ENCODE results near the gene C16orf54. TPM values are rescaled to one million over a fixed set of nuclear protein-coding genes. Genes with fewer than 3 reads are reported as not detected.
"Not testable (repeated sequence)": the region's sequence is repeated elsewhere in the genome, so short reads cannot be mapped to it uniquely, and the experiment has no call there.

C16orf54 gene
- total and polyA plus RNA-seq, 2 experiments from 2014 or later = not detected

DNA sequence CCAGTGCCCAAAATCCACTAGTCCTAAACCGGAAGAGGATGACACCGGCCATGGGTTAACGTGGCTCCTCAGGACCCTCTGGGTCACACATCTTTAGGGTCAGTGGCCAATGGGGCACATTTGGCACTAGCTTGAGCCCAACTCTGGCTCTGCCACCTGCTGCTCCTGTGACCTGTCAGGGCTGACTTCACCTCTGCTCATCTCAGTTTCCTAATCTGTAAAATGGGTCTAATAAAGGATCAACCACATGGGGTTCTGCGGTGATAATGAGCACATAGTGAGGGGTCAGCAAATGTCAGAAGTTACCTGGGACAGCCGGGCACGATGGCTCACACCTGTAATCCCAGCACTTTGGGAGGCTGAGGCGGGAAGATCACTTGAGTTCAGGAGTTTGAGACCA, 48.4 kb downstream of the C16orf54 start:
- DNase-seq (ENCODE audit: low read depth in 1 of 2, low spot score in 1 of 2) = no peak
- H3K4me3 ChIP-seq = no peak overlapping the region
- H3K27ac ChIP-seq = no peak overlapping the region
- H3K36me3 ChIP-seq = no peaks in the 10 kb centered on the region
- H3K9me3 ChIP-seq (ENCODE audit: low read depth) = no peaks in the 10 kb centered on the region
- H3K4me1 ChIP-seq (ENCODE audit: low read depth) = no peaks in the 10 kb centered on the region
- H3K27me3 ChIP-seq = no peaks in the 10 kb centered on the region
- TF ChIP-seq, protein P1, sequence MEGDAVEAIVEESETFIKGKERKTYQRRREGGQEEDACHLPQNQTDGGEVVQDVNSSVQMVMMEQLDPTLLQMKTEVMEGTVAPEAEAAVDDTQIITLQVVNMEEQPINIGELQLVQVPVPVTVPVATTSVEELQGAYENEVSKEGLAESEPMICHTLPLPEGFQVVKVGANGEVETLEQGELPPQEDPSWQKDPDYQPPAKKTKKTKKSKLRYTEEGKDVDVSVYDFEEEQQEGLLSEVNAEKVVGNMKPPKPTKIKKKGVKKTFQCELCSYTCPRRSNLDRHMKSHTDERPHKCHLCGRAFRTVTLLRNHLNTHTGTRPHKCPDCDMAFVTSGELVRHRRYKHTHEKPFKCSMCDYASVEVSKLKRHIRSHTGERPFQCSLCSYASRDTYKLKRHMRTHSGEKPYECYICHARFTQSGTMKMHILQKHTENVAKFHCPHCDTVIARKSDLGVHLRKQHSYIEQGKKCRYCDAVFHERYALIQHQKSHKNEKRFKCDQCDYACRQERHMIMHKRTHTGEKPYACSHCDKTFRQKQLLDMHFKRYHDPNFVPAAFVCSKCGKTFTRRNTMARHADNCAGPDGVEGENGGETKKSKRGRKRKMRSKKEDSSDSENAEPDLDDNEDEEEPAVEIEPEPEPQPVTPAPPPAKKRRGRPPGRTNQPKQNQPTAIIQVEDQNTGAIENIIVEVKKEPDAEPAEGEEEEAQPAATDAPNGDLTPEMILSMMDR (IDR thresholded peaks at IDR 0.05; ENCODE audit: low read depth, low read length) = no peak

DNA sequence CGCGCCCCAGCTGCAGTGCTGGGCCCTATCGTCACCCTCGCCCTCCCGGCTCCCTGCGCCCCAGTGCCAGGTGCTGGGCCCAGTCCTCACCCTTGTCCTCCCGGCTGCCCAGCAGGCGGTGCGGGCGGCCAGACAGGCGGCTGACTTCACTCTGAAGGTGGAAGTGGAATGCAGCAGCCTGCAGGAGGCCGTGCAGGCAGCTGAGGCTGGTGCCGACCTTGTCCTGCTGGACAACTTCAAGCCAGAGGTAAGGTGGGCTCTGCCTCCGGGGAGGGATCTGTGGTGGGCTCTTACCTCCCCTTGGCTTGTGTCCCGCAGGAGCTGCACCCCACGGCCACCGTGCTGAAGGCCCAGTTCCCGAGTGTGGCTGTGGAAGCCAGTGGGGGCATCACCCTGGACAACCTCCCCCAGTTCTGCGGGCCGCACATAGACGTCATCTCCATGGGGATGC, 48.9 kb downstream of the C16orf54 start:
- Histone ChIP-seq H3K4me1 (ENCODE audit: low read depth) (no peaks in the 10 kb centered on the region), H3K9me3 (ENCODE audit: low read depth) (no peaks in the 10 kb centered on the region), H3K27me3 (no peaks in the 10 kb centered on the region), H3K4me3 (no peak overlapping the region), H3K27ac (peak overlapping the region; percentile 34), H3K36me3 (no peaks in the 10 kb centered on the region)
- no peak for DNase-seq (ENCODE audit: low read depth in 1 of 2, low spot score in 1 of 2)
- TF ChIP-seq, protein P1 (IDR thresholded peaks at IDR 0.05; ENCODE audit: low read depth, low read length) = no peak

DNA sequence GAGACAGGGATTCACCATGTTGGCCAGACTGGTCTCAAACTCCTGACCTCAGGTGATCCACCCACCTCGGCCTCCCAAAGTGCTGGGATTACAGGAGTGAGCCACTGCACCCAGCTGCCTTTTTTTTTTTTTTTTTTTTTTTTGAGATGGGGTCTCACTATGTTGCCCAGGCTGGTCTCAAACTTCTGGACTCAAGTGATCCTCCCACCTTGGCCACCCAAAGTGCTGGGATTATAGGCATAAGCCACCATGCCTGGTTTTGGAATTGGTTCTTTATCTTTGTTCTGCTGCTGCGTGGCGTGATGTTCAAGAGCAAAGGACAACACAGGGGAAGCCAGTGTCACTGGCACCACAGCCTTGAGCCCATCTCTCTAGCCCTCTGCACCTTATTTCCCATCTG, 50.1 kb downstream of the C16orf54 start:
- H3K4me3 ChIP-seq; H3K27me3 ChIP-seq; H3K9me3 ChIP-seq (ENCODE audit: low read depth); H3K4me1 ChIP-seq (ENCODE audit: low read depth); DNase-seq (ENCODE audit: low read depth in 1 of 2, low spot score in 1 of 2); H3K36me3 ChIP-seq; H3K27ac ChIP-seq: not testable (repeated sequence)

DNA sequence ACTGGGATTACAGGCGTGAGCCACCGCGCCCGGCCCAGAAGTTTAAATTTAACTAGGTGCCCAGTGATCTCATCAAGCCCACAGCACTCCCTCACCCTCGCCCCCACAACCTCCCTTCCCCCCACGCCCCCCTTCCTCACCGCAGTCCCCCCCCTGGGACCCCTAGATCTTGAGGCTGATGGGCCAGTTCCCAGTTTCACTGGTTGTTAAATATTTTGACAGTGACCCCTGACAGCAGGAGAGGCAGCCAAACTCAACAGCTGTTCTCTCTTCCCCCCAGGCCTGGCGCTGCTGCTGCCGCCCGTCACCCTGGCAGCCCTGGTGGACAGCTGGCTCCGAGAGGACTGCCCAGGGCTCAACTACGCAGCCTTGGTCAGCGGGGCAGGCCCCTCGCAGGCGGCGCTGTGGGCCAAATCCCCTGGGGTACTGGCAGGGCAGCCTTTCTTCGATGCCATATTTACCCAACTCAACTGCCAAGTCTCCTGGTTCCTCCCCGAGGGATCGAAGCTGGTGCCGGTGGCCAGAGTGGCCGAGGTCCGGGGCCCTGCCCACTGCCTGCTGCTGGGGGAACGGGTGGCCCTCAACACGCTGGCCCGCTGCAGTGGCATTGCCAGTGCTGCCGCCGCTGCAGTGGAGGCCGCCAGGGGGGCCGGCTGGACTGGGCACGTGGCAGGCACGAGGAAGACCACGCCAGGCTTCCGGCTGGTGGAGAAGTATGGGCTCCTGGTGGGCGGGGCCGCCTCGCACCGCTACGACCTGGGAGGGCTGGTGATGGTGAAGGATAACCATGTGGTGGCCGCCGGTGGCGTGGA, 51.2 kb downstream of the C16orf54 start:
- Histone ChIP-seq H3K27me3 (no peaks in the 10 kb centered on the region), H3K27ac (no peak overlapping the region), H3K4me1 (ENCODE audit: low read depth) (no peaks in the 10 kb centered on the region), H3K4me3 (no peak overlapping the region), H3K9me3 (ENCODE audit: low read depth) (no peaks in the 10 kb centered on the region), H3K36me3 (no peaks in the 10 kb centered on the region)
- TF ChIP-seq, protein P1 (IDR thresholded peaks at IDR 0.05; ENCODE audit: low read depth, low read length) = no peak
- DNase-seq (ENCODE audit: low read depth in 1 of 2, low spot score in 1 of 2) = no peak

DNA sequence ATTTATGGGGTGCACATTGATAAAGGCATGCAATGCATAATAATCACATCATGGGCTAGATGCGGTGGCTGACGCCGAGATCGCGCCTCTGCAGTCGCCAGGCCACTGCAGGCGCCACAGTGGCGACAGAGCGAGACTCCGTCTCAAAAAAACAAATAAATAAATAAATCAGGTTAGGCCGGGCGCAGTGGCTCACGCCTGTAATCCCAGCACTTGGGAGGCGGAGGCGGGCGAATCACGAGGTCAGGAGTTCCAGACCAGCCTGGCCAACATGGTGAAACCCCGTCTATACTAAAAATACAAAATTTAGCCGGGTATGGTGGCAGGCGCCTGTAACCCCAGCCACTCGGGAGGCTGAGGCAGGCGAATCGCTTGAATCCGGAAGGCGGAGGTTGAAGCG, 53.2 kb downstream of the C16orf54 start:
- not testable (repeated sequence) for H3K4me1 ChIP-seq (ENCODE audit: low read depth); H3K27ac ChIP-seq; DNase-seq (ENCODE audit: low read depth in 1 of 2, low spot score in 1 of 2); H3K9me3 ChIP-seq (ENCODE audit: low read depth); H3K4me3 ChIP-seq; H3K27me3 ChIP-seq; H3K36me3 ChIP-seq

Other genes starting within 250 kb of the C16orf54 start
- 8.0 and 13.2 TPM in 2 replicates for gene NPIPB12, start 239.6 kb downstream of the C16orf54 start, total RNA-seq
- 26.4 and 31.4 TPM in 2 replicates for gene NPIPB12, start 239.6 kb downstream of the C16orf54 start, polyA plus RNA-seq
- gene SPN, start 82.7 kb downstream of the C16orf54 start, total RNA-seq = 0.60 and 1.5 TPM in 2 replicates
- gene SPN, start 82.7 kb downstream of the C16orf54 start, polyA plus RNA-seq = 0.85 and 1.1 TPM in 2 replicates
- 223 and 268 TPM in 2 replicates for gene QPRT, start 66.8 kb downstream of the C16orf54 start, total RNA-seq
- gene QPRT, start 66.8 kb downstream of the C16orf54 start, polyA plus RNA-seq = 213 and 266 TPM in 2 replicates
- gene ZG16, start 32.3 kb upstream of the C16orf54 start, total RNA-seq = not detected in 2 replicates
- gene ZG16, start 32.3 kb upstream of the C16orf54 start, polyA plus RNA-seq = not detected in 2 replicates
- gene KIF22, start 44.8 kb upstream of the C16orf54 start, total RNA-seq = 57.5 and 121 TPM in 2 replicates
- 59.5 and 103 TPM in 2 replicates for gene KIF22, start 44.8 kb upstream of the C16orf54 start, polyA plus RNA-seq
- 310 and 370 TPM in 2 replicates for gene MAZ, start 60.5 kb upstream of the C16orf54 start, total RNA-seq
- gene MAZ, start 60.5 kb upstream of the C16orf54 start, polyA plus RNA-seq = 186 and 257 TPM in 2 replicates
- gene PRRT2, start 66.2 kb upstream of the C16orf54 start, total RNA-seq = 17.9 and 19.7 TPM in 2 replicates
- gene PRRT2, start 66.2 kb upstream of the C16orf54 start, polyA plus RNA-seq = 19.3 and 19.8 TPM in 2 replicates
- 113 and 120 TPM in 2 replicates for gene PAGR1, start 70.2 kb upstream of the C16orf54 start, total RNA-seq
- gene PAGR1, start 70.2 kb upstream of the C16orf54 start, polyA plus RNA-seq = 106 and 113 TPM in 2 replicates
- 8.9 and 25.0 TPM in 2 replicates for gene MVP, start 74.5 kb upstream of the C16orf54 start, total RNA-seq
- 9.3 and 21.2 TPM in 2 replicates for gene MVP, start 74.5 kb upstream of the C16orf54 start, polyA plus RNA-seq
- gene CDIPT, start 117.2 kb upstream of the C16orf54 start, total RNA-seq = 138 and 139 TPM in 2 replicates
- 144 TPM in 2 replicates for gene CDIPT, start 117.2 kb upstream of the C16orf54 start, polyA plus RNA-seq
- gene SEZ6L2, start 153.6 kb upstream of the C16orf54 start, total RNA-seq = 13.9 and 21.1 TPM in 2 replicates
- gene SEZ6L2, start 153.6 kb upstream of the C16orf54 start, polyA plus RNA-seq = 5.8 and 10.3 TPM in 2 replicates
- 1.8 and 3.9 TPM in 2 replicates for gene ASPHD1, start 154.5 kb upstream of the C16orf54 start, total RNA-seq
- 1.8 and 2.3 TPM in 2 replicates for gene ASPHD1, start 154.5 kb upstream of the C16orf54 start, polyA plus RNA-seq
- gene KCTD13, start 180.2 kb upstream of the C16orf54 start, total RNA-seq = 17.6 and 22.1 TPM in 2 replicates
- 22.3 and 23.3 TPM in 2 replicates for gene KCTD13, start 180.2 kb upstream of the C16orf54 start, polyA plus RNA-seq
- 73.7 and 110 TPM in 2 replicates for gene TMEM219, start 216.1 kb upstream of the C16orf54 start, total RNA-seq
- 109 and 156 TPM in 2 replicates for gene TMEM219, start 216.1 kb upstream of the C16orf54 start, polyA plus RNA-seq
- gene TAOK2, start 227.9 kb upstream of the C16orf54 start, total RNA-seq = 69.4 and 70.9 TPM in 2 replicates
- 25.8 and 36.2 TPM in 2 replicates for gene TAOK2, start 227.9 kb upstream of the C16orf54 start, polyA plus RNA-seq
- gene HIRIP3, start 249.6 kb upstream of the C16orf54 start, total RNA-seq = 22.2 and 25.6 TPM in 2 replicates
- 26.7 and 32.5 TPM in 2 replicates for gene HIRIP3, start 249.6 kb upstream of the C16orf54 start, polyA plus RNA-seq